ENCODE data around the gene LAG3.

The LAG3 gene

DNA sequence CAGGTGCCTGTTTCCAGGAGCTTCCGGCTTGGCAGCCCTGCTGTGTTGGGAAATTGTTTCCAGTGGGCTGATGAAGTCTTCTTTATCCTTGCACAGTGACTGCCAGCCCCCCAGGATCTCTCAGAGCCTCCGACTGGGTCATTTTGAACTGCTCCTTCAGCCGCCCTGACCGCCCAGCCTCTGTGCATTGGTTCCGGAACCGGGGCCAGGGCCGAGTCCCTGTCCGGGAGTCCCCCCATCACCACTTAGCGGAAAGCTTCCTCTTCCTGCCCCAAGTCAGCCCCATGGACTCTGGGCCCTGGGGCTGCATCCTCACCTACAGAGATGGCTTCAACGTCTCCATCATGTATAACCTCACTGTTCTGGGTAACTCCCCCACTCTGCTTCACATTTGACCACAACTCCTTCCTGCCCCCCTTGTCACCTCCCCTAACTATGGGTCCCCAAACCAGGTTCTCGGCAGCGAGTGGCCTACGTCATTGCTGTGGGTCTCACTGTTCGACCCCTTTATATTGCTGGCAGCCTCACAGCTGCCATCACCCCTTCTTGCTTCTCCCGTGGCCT is 2.3 kb downstream of the LAG3 start:
- TF ChIP-seq, protein P1, sequence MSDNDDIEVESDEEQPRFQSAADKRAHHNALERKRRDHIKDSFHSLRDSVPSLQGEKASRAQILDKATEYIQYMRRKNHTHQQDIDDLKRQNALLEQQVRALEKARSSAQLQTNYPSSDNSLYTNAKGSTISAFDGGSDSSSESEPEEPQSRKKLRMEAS (IDR thresholded peaks at IDR 0.05): no peak
- TF ChIP-seq EP300 (IDR thresholded peaks at IDR 0.05; ENCODE audit: borderline replicate concordance): no peak
- TF ChIP-seq YY1 (IDR thresholded peaks at IDR 0.05; ENCODE audit: low read depth): no peak

DNA sequence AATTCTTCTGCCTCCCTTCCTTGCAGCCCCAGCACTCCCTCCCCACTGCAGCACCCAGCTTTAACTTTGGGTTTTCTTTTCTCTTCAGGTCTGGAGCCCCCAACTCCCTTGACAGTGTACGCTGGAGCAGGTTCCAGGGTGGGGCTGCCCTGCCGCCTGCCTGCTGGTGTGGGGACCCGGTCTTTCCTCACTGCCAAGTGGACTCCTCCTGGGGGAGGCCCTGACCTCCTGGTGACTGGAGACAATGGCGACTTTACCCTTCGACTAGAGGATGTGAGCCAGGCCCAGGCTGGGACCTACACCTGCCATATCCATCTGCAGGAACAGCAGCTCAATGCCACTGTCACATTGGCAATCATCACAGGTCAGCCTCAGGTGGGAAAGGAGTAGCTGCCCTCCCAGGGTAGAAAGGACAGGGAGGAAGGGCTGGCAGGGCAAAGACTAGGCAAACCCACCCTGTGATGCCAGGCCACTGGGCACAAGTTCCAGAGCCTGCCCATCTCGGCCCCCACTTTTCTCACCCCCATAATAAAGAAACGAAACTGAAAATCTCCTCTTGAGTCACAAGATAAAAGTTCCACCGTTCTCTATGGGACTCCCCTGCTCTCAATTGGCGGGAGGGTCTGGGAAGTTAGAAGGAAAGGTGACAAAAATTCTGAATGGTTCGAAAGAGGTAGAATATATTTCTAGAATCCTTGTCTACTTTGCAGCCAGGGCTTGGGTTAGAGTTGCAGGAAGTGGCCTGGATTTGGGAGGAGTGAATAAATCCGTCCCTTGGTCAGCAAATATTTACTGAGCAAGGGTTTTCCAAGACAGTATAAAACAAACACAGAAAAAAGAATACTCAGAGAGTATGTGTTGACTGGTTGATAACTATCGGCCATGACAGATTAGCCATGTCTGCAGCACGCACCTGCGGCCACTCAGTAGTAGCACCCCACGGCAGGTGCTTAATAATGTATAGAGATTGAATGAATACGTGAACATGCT is 3.2 kb downstream of the LAG3 start:
- TF ChIP-seq, protein P1 (IDR thresholded peaks at IDR 0.05): no peak
- TF ChIP-seq CEBPB (IDR thresholded peaks at IDR 0.05) (no peak), FOXM1 (IDR thresholded peaks at IDR 0.05; ENCODE audit: borderline replicate concordance, low read depth) (no peak), TAF1 (IDR thresholded peaks at IDR 0.05; ENCODE audit: low read depth) (no peak), ZBTB7A (IDR thresholded peaks at IDR 0.05; ENCODE audit: low read depth) (no peak), EGR1 (IDR thresholded peaks at IDR 0.05) (no peak), NFIC (IDR thresholded peaks at IDR 0.05) (no peak), CREB1 (IDR thresholded peaks at IDR 0.05; ENCODE audit: low read depth) (no peak), TEAD4 (IDR thresholded peaks at IDR 0.05) (no peak), YY1 (IDR thresholded peaks at IDR 0.05; ENCODE audit: low read depth) (no peak), RAD21 (IDR thresholded peaks at IDR 0.05; ENCODE audit: low read depth) (no peak), EP300 (IDR thresholded peaks at IDR 0.05; ENCODE audit: borderline replicate concordance) (no peak), TCF12 (IDR thresholded peaks at IDR 0.05; ENCODE audit: low read depth) (no peak)
- TF ChIP-seq, protein P2, sequence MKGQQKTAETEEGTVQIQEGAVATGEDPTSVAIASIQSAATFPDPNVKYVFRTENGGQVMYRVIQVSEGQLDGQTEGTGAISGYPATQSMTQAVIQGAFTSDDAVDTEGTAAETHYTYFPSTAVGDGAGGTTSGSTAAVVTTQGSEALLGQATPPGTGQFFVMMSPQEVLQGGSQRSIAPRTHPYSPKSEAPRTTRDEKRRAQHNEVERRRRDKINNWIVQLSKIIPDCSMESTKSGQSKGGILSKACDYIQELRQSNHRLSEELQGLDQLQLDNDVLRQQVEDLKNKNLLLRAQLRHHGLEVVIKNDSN (IDR thresholded peaks at IDR 0.05): no peak
- TF ChIP-seq, protein P3, sequence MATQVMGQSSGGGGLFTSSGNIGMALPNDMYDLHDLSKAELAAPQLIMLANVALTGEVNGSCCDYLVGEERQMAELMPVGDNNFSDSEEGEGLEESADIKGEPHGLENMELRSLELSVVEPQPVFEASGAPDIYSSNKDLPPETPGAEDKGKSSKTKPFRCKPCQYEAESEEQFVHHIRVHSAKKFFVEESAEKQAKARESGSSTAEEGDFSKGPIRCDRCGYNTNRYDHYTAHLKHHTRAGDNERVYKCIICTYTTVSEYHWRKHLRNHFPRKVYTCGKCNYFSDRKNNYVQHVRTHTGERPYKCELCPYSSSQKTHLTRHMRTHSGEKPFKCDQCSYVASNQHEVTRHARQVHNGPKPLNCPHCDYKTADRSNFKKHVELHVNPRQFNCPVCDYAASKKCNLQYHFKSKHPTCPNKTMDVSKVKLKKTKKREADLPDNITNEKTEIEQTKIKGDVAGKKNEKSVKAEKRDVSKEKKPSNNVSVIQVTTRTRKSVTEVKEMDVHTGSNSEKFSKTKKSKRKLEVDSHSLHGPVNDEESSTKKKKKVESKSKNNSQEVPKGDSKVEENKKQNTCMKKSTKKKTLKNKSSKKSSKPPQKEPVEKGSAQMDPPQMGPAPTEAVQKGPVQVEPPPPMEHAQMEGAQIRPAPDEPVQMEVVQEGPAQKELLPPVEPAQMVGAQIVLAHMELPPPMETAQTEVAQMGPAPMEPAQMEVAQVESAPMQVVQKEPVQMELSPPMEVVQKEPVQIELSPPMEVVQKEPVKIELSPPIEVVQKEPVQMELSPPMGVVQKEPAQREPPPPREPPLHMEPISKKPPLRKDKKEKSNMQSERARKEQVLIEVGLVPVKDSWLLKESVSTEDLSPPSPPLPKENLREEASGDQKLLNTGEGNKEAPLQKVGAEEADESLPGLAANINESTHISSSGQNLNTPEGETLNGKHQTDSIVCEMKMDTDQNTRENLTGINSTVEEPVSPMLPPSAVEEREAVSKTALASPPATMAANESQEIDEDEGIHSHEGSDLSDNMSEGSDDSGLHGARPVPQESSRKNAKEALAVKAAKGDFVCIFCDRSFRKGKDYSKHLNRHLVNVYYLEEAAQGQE (IDR thresholded peaks at IDR 0.05; ENCODE audit: low read depth): no peak

DNA sequence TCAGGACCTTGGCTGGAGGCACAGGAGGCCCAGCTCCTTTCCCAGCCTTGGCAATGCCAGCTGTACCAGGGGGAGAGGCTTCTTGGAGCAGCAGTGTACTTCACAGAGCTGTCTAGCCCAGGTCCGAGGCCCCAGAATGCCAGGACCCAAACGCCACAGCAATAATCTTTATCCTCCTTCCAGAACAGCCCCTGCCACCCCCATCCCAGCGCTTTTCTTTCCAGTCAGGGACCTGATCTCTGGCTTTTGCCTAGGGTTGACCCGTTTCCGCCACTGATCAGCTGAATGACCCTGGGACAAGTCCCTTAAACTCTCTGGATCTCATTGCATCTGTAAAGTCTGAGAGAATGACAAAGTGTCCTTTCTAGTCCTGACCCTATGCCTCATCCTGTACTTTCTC is 5.1 kb downstream of the LAG3 start:
- no peak for TF ChIP-seq EGR1 (IDR thresholded peaks at IDR 0.05)
- no peak for TF ChIP-seq TAF1 (IDR thresholded peaks at IDR 0.05; ENCODE audit: low read depth)
- no peak for TF ChIP-seq TEAD4 (IDR thresholded peaks at IDR 0.05)
- TF ChIP-seq ZBTB7A (IDR thresholded peaks at IDR 0.05; ENCODE audit: low read depth): no peak
- TF ChIP-seq FOXM1 (IDR thresholded peaks at IDR 0.05; ENCODE audit: borderline replicate concordance, low read depth): no peak
- no peak for TF ChIP-seq CEBPB (IDR thresholded peaks at IDR 0.05)
- TF ChIP-seq, protein P1 (IDR thresholded peaks at IDR 0.05): no peak

DNA sequence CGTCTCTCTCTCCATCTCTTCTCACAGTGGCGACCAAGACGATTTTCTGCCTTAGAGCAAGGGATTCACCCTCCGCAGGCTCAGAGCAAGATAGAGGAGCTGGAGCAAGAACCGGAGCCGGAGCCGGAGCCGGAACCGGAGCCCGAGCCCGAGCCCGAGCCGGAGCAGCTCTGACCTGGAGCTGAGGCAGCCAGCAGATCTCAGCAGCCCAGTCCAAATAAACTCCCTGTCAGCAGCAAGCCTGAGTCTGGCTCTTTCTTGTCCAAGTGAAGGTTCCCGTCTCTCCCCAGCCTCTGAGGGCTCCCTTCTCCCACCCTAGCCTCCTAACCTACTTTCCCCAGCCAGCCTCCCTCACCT is 5.9 kb downstream of the LAG3 start:
- TF ChIP-seq EGR1 (IDR thresholded peaks at IDR 0.05): no peak
- TF ChIP-seq, protein P1 (IDR thresholded peaks at IDR 0.05): no peak
- TF ChIP-seq CEBPB (IDR thresholded peaks at IDR 0.05): no peak
- TF ChIP-seq TCF12 (IDR thresholded peaks at IDR 0.05; ENCODE audit: low read depth): no peak
- TF ChIP-seq EP300 (IDR thresholded peaks at IDR 0.05; ENCODE audit: borderline replicate concordance): no peak
- TF ChIP-seq, protein P2 (IDR thresholded peaks at IDR 0.05): no peak

DNA sequence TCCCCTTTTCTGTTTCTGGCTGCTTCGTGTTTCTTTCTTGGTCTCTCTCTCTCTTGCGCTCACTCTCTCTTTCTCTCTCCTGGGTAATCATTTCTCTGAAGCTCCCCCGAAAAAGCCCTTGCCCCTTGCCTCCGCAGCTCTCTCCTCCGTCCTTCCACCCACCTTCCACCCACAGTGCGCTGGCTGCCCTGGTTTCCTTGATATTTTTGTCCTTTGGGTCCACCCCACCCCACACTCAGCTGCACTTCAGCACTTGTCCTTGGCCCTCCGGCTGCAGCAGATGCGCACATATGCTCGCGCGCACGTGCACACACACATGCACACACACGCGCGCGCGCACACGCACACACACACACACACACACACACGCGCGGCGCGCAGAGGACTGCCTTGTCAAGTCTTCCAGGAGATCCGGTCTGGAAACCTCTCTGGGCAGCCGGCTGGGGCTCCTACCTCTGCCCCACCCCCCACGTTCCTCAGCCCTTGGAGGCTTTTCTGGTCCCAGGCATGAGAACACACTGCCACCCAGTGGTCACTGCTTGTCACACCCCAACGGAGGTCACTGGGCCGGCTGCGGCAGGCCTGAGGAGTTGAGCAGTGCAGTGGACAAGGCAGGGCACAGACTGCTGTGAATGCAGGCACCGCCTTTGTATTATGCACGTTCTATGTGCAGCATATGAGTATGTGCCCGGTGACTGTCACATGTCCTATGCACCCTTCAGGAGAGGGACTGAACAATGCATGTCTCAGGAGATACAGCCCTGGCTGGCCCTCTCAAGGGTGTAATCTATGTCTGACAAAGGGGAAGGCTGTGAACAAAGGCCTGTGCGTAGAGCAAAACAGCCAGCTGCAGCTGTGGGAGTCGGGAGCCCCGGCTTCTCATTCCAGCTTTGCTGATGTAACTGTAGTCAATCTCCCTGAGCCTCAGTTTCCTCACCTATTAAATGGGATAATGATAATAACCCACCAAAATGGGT is 6.5 kb downstream of the LAG3 start:
- TF ChIP-seq EGR1 (IDR thresholded peaks at IDR 0.05) (no peak), NFIC (IDR thresholded peaks at IDR 0.05) (no peak), RAD21 (IDR thresholded peaks at IDR 0.05; ENCODE audit: low read depth) (peak; percentile 100), YY1 (IDR thresholded peaks at IDR 0.05; ENCODE audit: low read depth) (peak; percentile 35; the same call in 1 of the 2 replicates), CEBPB (IDR thresholded peaks at IDR 0.05) (no peak), CREB1 (IDR thresholded peaks at IDR 0.05; ENCODE audit: low read depth) (no peak), ZBTB7A (IDR thresholded peaks at IDR 0.05; ENCODE audit: low read depth) (no peak), FOXM1 (IDR thresholded peaks at IDR 0.05; ENCODE audit: borderline replicate concordance, low read depth) (no peak), EP300 (IDR thresholded peaks at IDR 0.05; ENCODE audit: borderline replicate concordance) (0 out of 2 replicates have a peak, but pooled peaks have one; percentile 16), TEAD4 (IDR thresholded peaks at IDR 0.05) (no peak; the same call in 1 of the 2 replicates), TAF1 (IDR thresholded peaks at IDR 0.05; ENCODE audit: low read depth) (no peak), TCF12 (IDR thresholded peaks at IDR 0.05; ENCODE audit: low read depth) (peak; percentile 69)
- TF ChIP-seq, protein P1 (IDR thresholded peaks at IDR 0.05): no peak; the same call in none of the 2 replicates
- TF ChIP-seq, protein P2 (IDR thresholded peaks at IDR 0.05): no peak
- TF ChIP-seq, protein P3 (IDR thresholded peaks at IDR 0.05; ENCODE audit: low read depth): no peak

Measured in Ishikawa (cell line).